ENCODE results near the gene KLHL11.
"Not testable (repeated sequence)": the region's sequence is repeated elsewhere in the genome, so short reads cannot be mapped to it uniquely, and the experiment has no call there.

The KLHL11 gene

DNA sequence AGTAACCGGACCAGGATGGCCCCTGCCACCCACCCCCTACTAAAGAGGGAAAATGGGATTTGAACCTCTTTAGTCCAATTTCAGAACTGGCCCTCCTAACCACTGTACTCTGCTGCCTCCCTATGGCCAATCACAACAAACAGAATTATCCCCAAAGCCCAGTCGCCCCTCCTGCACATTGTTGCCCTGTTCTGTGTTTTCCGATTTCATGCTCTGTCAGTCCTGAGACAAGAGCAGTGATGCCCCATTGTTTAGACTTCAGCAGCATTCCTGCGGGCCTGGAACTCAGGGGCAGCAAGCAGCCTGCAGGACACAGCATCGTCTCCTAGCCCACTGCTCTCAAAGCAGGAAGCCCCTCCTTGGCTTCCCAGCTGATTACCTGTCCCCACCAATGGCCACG lies 20.5 kb upstream of the KLHL11 start:
- peak in 1 of 2 experiments; percentile 43 for DNase-seq

DNA sequence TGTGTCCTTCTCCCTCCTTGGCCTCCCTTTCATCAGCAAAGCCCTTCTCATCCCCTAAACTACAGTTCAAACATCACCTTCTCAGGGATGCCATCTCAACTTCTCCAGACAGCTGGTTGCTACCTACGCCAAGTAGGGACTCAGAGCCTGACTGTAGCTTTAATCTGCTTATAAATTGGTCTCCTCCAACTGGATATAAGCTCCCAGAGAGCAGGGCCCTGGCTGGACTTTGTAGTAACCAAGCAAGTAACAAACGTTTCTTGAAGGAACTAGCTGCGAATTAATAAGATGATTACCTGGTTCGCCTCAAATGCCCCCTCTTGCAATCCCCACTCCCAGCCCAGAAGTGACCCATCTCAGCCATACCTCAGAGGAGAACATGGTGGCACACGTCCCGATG lies 17.5 kb upstream of the KLHL11 start:
- no peak for DNase-seq

GRCh38 chr17:41880130-41880529 lies 14.9 kb upstream of the KLHL11 start:
- DNase-seq = no peak

- not testable (repeated sequence) for DNase-seq
These were observed 9.1 kb upstream of the KLHL11 start for GRCh38 chr17:41874293-41874670.

DNA sequence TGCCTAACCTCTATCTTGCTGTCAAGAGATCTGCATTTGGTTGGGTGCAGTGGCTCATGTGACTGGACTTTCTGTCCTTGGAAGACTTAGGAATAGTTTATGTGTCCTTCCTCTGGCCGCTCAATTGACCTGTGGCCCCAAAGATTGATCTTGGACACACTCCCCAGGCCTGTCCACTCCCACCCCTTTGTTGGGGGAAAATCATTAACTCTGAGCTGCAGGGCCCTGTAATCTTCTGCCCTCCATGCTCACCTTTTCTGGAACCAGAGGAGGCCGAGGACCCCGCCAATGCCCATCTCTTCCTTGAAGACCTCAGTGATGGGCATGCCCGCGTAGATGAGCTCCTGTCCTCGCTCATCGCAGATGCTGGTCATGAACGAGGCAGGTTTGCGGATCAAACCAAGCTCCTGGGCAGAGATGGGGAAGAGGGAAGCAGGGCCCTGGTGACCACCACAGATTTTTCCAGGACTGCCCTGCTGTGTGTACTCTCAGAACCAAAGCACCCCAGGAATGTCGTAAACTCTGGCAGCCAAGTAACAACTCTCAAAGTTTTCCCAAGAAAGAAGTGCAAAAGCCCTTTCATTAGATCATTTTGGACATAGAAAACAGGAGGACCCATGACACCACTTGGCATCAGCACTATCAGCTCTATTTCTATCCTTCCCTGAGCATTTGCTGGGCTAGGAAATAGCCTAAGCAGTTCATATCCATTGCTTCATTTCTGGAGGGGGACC lies 8.5 kb upstream of the KLHL11 start:
- no peak for DNase-seq

- no peak for DNase-seq
These were observed 6.6 kb upstream of the KLHL11 start for GRCh38 chr17:41871789-41872188.

DNA sequence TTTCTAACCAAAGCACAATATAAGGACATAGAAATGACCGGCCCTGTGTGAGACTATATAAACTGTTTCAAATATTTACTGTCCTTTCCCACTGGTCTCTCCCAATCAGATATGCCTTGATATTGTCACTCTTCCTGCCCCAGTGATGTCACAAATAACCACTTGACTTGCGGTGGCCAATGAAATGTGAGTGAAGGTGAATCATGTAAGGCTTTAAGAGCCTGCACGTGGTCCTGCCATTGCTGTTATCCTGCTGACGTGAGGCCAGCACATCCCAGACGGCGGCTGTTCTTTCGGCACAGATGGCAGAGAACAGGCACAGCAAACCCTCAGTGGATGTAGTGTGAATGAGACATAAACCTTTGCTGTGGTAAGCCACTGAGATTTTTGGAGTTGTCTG lies 5.4 kb upstream of the KLHL11 start:
- no peak for DNase-seq

DNA sequence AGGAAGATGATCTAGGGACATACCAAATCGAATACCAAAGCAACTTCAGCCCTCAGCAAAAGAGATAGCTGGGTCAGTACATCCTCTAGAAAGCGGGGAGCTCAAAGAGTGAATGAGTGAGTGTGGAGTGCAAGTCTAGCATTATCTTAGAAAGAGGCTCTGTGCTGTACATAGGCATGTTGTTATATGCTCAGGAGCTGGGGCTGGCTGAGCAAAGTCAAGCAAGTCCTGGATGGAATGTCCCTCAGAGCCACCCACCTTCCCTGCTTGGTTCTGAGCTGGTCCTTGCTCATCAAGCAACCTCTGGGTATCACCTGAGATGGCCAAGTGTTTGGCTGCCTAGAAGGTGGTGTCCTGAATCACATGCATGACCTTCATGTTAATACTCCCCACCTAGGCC lies 4.9 kb upstream of the KLHL11 start:
- DNase-seq = no peak

DNA sequence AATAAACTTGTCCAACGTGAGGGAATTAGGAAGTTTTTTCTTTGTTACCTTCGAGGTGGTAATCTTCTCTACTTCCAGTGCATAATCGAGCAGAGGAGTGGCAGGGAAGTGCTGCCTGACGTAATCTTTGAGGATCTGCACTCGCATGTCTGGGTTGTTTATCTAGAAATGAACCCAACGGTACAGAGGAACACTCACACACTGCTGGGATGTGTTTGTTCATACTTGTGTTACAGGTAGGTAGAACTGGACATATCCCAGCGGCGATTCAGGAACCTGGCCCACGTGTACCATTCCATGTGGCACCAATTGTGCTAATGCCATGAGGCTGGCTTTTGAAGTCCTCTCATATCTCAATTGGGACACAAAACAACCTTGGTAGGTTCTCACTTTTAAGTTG lies 4.2 kb upstream of the KLHL11 start:
- DNase-seq = no peak

DNA sequence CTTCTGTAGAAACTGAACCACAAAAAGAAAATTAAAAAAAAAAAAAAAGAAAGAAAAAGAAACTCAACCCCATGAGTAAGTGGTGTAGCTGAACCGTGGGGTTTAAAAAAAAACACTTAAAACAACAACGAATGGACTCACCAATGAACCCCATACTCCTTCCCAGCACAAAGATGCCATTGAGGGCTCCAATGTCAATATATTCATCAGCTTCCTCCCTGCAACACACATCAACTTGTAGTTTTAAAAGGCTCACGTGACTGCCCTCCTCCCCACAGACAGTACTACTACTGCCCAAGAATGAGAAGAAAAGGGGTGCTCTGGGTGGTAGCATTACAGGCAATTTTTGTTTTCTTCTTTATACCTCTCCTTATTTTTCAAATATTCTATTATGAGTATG lies 3.3 kb upstream of the KLHL11 start:
- no peak for DNase-seq

DNA sequence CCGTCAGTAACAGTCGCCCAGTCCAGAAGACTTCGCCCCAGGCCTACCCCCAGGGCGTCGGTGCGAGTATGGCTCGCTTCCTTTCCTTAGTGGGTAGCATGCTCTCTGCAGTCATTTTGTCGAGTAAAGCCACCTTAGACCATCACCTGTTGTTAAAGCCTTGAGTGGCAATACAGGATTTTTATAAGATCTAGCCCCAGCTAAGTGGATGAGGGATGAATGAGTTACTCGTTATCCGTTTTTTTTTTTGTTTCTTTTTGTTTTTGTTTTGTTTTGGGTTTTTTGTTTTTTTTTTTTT lies 322 bp upstream of the KLHL11 start:
- peak in 1 of 2 experiments; percentile 90 for DNase-seq

DNA sequence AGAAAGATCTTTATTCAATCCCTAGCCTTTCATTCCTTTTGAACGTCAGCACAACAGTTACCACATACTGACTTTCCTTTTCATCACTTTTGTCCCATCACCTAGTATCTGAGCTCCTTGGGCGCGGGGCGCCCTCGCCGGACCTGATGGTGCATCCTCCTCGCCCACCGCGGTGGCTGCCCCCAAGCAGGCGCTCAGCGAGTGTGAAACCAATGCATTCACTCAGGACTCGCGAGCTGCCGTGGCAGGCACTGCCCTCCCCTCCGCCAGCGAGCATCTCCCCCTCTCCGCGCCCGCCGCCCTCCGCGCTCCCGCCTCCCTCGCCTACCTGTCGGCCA lies 756 bp downstream of the KLHL11 start:
- DNase-seq = peak in 1 of 2 experiments; percentile 65

- peak in 1 of 2 experiments; percentile 18 for DNase-seq
These were observed 2.0 kb downstream of the KLHL11 start for GRCh38 chr17:41863074-41863848.

- peak; percentile 93 to 96 for DNase-seq
These were observed 4.8 kb downstream of the KLHL11 start for GRCh38 chr17:41860254-41860931.

DNA sequence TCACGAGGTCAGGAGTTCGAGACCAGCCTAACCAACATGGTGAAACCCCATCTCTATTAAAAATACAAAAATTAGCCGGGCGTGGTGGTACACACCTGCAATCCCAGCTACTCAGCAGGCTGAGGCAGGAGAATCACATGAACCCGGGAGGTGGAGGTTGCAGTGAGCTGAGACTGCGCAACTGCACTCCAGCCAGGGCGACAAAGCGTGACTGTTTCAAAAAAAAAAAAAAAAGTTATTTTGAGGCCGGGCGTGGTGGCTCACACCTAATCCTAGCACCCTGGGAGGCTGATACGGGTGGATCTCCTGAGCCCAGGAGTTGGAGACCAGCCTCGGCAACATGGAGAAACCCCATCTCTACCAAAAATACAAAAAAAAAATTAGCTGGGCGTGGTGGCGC lies 13.8 kb downstream of the KLHL11 start:
- DNase-seq = not testable (repeated sequence)

DNA sequence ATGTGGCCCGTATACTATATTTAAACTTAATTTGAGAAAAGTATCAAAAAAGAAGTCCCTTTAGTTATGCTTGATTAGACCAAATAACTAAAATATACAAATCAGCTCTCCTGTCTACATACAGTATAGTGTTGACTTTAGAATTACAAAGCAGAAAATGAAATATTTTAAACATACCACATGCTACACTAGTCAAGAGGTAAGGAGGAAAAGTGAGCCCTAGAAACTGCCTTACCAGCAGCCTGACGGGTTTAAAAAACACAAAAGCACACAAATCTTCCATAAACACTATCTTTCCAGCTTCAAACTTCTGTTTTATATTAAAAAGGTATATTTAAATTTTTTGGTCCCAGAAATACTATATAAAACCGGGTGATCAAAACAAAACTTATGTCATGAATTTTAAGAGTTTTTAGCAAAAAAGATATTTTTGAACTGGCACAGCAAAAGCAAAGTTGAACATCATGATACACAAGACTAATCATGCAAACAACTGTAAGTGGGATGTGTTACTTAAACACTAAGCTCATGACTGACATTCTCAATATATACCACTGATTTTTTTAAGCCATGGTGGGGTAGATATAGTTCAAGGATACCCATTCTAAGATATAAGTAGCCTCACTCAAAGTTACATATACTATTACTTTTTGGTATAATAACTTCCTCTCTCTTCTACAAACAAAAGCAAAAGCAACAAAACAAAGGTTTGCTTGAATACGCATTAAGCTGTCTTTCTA lies 15.8 kb downstream of the KLHL11 start:
- DNase-seq = no peak

DNA sequence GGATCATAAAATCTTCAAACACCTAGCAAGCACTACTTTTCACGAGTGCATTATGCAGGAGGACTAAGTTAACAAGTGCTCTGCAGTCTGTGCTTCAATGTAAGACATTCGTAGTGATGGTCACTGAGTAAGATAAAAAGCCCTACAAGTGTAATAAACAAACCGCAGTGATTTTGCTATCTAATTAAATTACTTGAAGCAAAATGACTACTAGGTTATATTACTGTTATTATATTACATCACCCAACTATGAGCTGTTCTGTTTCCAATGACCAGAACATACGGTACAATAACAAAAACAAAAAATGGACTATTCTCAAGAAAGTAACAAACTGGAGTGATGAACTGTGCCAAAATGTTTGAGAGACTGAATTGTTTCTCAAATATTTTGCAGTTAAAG lies 16.4 kb downstream of the KLHL11 start:
- no peak for DNase-seq

- DNase-seq = no peak
These were observed 20.3 kb downstream of the KLHL11 start for GRCh38 chr17:41844971-41845370.

GRCh38 chr17:41840781-41841180 lies 24.4 kb downstream of the KLHL11 start:
- DNase-seq = not testable (repeated sequence)

DNA sequence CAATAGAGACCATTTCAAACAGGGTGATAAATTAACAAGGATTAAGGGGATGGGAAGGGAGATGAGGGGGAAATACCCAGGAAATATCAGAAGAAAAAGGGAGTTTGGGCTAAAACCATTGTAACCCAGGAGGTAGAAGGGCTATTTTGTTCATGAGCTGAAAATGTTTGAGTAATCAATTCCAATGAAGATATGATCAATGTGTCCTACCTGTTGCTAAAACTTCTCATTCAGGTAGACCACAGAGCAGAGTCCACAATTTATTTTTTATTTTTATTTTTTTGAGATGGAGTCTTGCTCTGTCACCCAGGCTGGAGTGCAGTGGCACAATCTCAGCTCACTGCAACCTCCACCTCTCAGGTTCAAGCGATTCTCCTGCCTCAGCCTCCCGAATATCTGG lies 25.8 kb downstream of the KLHL11 start:
- not testable (repeated sequence) for DNase-seq

- DNase-seq = no peak
These were observed 27.3 kb downstream of the KLHL11 start, which contains the start of gene KLHL10 for GRCh38 chr17:41837761-41838538. KLHL10 (plus strand) TSS chr17:41837825; CDS start chr17:41837933, 108 bp downstream.

- no peak for DNase-seq
These were observed 28.6 kb downstream of the KLHL11 start for GRCh38 chr17:41836550-41837196.
